ENCODE results near the gene RAI2.

DNA sequence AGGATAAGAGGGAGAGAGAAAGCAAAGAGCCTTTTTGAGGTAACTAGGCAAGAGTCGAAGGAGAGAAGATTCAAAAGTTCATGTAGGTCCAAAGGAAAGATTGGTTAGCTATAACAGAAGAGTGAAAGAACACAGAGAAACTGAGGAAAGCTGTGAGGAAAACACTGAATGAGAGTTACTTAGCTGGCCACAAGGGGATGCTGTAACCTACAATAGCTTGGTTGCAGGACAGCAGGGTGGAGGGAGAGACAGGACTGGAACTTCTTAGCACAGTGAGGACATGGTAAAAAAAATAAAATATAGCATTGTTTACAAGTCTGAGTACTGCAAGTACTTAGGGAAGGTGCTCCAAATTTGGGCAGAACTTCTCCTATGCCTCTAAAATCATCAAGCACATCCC lies 48.3 kb downstream of the RAI2 start:
- TF ChIP-seq EZH2 (IDR thresholded peaks at IDR 0.05) (no peak), POLR2AphosphoS5 (IDR thresholded peaks at IDR 0.05; ENCODE audit: borderline replicate concordance, low read depth, low read length) (no peak), FOXP2 (optimal IDR thresholded peaks at IDR 0.05; ENCODE audit: control extremely low read depth, extremely low read length, insufficient read depth) (no peak)
